Measurements from ENCODE around the gene RAB11FIP3.
"Not testable (repeated sequence)": the region's sequence is repeated elsewhere in the genome, so short reads cannot be mapped to it uniquely, and the experiment has no call there.

The RAB11FIP3 gene

DNA sequence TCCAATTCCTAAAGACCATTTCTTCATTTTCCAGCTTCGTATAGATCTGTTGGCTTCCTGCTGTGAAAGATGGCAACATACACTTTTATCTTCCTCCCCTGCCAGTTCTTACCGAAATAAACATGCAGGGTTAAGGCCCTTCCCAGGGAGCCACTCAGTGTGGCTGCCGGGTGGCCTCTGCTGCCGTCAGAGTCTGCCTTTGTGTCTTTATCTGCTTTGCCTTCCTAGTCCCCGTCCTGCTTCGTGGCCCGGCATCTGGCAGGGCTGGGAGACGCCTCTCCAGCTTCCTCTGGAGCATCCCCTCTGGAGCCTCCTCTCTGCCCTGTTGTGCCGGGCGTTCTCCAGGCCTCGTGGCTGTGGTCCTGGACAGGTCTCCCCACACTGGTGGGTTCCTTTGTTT is 71.8 kb downstream of the RAB11FIP3 start:
- no peak for DNase-seq

DNA sequence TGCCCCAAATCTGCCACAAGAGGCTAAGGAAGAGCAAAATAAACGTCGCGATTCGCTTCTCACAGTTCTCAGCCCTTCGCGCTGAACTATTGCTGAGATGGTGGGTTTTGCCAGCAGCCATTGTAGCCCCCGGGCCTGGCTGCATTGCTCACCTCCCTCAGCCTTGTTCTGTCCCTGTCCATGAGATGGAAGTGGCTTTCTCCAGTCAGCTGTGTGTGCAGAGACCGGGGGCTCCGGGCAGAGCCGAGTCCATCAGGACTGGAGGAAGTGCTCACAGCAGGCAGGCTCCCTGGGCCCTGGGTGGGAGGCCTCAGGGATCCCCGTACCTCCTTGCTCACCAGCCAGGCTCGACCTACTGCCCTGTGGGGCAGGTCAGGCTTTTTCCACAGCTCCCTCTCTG is 74.5 kb downstream of the RAB11FIP3 start:
- DNase-seq: no peak

DNA sequence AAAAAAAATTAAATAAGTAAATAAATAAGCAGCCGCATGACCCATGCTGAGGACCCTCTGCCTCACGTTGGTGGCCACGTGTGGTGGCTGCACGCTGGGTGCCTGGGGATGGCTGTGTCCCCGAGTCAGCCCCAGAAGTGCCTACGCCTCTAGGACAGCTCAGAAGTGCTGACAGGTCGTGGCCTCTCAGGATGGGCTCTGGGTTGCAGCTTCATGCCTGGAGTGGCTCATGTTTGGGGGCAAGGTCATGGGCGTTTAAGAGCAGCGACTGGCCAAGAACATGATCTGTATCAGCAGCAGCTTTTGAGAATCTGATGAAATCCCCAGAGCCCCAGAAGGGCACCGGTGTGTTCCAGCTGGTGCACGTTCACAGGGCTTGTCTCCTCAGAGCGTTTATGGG is 75.3 kb downstream of the RAB11FIP3 start:
- no peak for DNase-seq

DNA sequence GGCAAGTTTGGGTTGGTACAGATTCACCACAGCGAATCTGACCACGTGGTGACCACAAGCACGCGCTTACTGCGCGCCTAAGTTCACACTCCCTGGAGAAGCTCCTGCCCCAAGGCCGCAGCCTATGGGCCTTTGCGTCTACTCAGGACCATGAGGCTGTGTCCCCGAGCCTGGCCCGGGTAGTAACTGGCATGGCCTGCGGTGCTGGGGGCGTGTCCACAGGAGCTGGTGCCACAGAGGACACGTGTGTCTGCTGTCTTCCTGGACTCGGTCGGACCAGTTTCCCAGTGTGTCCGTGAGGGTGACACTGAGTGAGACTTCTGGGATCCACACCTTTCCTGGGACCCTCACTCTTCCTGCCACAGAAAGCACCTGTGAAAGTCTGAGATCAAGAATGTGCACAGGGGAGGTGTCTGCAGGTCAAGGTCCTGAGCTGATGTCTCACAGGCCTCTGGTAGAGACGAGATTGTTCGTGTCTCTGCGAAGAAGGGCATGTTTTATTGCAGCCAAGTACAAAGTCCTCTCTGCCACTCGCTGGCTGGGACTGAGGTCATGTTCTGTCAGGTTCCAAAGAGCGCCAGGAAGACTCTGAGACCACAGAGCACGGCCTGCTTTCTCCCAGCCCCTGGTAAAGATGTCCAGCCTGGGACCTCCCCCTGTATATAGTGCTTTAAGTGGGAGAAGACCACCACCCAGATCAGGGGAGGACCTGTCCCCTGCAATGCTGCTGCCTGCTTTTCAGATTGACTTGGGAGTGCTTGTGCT is 76.9 kb downstream of the RAB11FIP3 start:
- DNase-seq: no peak

DNA sequence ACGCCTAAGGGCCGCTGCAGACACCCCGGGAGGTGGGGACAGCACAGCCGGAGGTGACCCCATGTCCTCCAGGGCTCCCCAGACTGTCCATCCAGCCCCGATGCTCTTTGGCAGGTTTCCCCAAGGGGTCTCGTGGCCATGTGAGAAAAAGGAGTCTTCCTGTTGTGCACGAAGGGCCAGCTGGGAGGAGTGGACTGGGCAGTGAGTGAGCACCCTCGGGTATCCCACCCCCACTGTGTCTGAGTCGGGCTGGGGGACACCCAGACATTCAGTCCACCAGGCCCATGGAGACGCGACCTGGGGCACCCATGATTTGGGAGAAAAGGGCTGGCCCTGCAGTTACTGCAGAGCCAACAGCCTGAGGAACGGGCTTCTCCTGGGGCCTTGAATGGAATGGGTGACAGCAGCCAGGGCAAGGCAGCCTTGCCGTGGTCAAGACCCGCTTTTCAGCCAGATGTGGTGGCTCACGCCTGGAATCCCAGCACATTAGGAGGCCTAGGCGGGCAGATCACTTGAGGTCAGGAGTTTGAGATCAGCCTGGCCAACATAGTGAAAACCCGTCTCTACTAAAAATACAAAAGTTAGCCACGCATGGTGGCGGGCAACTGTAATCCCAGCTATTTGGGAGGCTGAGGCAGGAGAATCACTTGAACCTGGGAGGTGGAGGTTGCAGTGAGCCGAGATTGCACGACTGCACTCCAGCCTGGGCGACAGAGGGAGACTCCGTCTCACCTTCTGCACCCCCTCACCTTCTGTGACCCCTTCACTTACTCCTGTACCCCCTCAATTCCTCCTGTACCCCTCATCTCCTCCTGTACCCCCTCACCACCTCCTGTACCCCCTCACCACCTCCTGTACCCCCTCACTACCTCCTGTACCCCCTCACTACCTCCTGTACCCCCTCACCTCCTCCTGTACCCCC is 78.0 kb downstream of the RAB11FIP3 start:
- no peak for DNase-seq

DNA sequence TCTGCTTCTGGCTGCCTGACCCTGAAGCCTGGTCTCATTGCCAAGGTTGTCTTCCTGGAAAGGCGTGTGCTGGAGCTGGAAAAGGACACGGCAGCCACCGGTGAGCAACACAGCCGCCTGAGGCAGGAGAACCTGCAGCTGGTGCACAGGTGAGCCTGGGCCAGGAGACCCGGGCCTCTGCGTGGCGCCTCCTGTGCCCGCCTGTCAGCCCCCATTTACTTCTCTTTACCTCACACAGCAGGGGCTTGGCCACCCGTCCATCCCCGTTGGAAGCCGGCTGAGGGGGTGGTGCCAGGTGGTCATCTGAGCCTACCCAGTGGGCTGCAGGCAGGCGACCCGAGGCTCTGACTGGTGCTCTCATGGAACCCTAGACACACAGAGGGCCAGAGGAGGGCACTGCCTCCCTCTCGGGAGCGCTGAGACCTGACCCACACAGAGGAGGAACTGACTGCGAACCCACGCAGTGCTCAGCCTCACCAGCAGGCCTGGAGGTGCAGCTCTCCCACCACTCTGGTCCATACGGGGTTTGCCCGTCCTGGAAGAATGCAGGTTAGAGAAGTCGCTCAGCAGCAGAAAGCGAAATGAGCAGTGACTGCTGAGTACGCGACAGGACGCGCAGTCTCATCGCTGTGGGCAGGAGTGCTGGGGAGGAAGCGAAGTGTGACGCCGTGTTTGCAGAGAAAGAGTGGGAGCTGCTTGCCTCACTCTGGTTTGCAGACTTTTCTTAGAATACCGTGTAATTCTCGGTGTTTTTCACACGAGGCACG is 80.2 kb downstream of the RAB11FIP3 start:
- DNase-seq: no peak

DNA sequence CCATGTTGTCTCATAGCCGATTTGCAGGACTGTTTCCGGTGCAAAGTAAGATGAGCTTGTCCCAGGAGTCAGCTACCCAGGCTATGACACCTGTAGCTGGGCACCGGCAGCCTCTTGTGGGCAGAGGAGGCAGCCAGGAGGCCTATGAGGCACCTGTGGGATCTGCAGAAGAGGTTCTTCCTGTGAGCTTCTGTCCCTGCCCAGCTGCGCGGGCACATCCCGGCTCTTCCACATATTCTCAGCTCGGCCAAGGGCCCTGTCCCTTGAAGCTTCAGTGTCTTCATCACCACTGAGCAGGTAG is 80.7 kb downstream of the RAB11FIP3 start:
- DNase-seq: no peak

DNA sequence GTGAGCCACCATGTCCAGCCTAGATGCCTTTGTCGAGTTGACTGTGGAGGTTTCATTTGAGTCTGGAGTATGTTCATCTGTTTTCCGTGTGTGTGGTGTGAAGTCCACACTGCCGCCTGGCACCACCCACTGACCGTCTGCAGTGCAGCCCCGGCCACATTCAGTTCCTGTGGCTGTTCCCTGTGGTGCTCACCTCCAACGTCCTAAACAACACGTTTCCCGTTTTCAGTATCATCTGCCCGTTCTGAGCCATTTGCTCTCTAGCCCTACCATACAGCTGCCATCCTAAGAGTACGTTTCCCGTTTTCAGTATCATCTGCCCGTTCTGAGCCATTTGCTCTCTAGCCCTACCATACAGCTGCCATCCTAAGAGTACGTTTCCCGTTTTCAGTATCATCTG is 82.1 kb downstream of the RAB11FIP3 start:
- DNase-seq: not testable (repeated sequence)

DNA sequence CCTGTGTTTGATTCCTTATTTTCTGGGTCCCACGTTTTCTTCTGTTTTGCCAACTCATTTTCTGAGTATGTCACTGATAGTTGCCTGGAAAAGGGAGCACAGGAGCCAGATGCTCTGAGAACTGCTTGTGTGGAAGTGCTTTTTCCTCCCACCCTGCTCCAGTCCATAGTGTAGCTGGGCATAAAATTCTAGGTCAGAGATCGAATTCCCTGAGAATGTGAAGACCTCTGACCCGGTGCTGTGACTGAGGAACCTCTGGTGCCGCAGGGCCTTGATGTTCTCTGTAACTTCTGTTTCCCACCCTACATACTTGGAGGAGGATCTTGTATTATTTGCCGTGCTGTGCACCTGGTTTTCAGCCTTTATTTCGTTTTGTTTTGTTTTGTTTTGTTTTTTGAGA is 82.5 kb downstream of the RAB11FIP3 start:
- no peak for DNase-seq

DNA sequence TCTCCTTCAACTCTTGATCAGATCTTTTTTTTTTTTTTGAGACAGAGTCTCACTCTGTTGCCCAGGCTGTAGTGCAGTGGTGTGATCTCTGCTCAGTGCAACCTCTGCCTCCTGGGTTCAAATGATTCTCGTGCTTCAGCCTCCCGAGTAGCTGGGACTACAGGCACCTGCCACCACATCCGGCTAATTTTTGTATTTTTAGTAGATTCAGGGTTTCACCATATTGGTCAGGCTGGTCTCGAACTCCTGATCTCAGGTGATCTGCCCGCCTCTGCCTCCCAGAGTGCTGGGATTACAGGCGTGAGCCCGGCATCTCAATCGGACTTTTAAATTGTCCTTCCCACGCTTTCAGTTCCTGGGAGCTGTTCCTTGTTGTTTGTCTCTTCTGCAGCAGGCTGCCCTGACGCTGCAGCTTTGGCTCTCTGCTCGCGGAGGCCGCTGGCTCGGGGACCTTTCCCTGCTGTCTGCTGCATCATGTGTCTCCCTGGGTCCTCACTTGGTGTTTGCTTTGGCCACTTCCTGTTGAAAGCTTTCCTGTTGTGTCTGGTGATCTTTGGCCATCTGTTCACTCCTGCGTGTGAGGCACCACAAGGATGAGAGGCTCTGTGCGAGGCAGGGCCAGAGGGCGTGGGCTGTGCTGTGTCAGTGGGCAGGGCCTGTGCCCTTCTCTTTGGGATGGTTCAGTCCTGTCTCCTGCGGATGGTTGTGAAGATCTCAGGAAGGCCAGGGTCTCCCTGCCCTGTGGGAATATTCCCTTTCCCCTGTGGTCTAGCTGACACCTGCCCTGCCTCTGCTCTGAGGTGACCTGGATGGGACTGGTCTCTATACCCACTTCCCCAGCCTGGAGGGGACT is 83.7 kb downstream of the RAB11FIP3 start:
- no peak for DNase-seq

DNA sequence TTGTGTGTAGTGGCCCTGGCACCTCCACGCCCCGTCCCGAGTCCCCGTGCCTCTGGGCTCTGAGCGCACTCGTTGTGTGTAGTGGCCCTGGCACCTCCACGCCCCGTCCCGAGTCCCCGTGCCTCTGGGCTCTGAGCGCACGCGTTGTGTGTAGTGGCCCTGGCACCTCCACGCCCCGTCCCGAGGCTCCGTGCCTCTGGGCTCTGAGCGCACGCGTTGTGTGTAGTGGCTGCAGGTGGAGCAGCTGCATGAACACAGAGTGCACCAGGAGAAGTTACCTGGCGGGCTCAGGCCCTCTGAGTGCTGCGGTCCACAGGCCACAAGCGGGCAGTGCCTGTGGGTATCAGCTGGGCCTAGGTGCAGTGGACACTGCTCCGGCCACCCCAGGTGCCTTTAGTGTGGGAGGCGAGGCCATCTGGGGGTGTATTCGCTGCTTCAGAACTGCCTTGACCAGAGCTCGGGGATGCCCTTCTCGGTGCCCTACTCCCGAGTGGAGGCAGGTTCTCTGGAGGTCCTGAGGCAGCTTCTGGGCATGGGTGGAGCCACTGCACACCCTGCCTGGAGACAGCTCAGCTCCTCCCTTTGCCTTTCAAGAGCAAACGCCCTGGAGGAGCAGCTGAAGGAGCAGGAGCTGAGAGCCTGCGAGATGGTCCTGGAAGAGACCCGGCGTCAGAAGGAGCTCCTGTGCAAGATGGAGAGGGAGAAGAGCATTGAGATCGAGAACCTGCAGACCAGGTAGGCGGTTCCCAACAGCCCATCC is 84.8 kb downstream of the RAB11FIP3 start:
- DNase-seq: no peak

DNA sequence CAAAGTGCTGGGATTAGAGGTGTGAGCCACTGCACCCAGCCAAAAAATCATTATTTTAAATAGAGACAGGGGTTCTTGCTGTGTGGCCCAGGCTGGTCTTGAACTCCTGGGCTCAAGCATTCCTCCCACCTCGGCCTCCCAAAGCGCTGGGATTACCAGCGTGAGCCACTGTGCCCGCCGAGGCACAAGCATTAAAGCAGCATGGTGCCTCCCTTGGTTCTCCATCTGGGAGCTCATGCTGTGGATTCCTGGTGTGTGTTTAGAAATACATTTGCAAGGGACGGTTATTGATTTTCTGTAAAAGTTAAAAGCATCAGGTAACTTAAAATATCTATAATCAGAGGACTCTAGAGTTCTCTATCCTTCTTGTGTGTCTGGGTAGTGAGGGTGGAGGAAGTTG is 87.4 kb downstream of the RAB11FIP3 start:
- no peak for DNase-seq

DNA sequence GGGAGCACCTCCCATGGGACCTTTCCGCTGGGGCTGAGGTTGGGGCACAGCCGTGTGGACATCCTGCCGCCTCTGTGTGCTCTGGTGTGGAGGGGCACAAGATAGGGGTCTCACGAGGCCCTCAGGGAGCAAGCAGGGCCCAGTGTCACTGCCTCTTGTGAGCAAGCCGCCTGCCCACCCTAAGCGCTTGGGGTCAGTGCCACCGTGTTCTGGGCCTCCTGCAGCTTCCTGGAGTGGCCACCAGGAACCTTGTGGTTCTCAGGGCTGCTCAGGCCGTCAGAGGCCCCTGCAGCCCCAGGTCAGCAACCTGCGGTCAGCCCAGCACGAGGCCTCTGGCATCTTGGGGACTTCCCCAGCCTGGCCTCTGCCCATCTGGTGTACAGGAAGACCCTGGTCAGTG is 88.5 kb downstream of the RAB11FIP3 start:
- DNase-seq: no peak

DNA sequence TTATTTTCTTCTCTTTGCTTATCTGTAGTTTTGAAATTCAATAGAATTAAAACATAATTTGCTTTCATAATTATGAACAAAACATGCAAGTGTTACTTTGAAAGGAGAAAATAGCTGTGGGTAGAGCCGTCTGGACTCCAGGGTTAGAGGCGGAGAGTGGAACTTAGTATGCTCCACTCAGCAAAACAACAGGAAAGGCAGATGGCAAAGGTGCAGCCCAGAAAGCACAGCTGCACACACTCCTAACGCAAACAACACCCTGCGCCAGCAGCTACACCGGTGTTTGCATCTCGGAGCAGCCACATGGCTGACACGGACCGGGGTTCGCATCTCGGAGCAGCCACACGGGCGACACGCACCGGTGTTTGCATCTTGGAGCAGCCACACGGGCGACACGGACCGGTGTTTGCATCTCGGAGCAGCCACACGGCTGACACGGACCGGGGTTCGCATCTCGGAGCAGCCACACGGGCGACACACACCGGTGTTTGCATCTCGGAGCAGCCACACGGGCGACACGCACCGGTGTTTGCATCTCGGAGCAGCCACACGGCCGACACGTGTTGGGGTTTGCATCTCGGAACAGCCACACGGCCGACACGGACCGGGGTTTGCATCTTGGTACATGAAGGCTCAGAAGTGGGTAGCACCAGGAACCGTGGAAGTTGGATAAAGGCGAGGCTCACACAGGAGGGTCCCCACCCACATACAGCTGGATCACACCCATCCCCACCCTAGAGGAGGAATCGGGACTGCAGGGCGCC is 89.9 kb downstream of the RAB11FIP3 start:
- DNase-seq: no peak

DNA sequence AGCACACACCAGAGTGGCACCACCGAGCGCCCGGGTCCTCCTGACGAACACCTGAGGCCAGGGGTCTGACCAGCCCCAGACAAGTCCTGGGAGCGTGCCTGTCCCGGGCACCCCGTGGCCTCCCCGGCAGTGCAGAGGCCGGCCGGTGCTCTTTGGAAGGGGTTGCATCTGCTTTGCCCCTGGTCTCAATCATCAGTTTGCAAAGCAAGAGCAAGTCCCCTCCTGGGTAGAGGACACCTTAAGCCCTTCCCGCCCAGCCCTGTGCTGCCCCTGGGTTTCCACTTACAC is 90.4 kb downstream of the RAB11FIP3 start:
- no peak for DNase-seq

DNA sequence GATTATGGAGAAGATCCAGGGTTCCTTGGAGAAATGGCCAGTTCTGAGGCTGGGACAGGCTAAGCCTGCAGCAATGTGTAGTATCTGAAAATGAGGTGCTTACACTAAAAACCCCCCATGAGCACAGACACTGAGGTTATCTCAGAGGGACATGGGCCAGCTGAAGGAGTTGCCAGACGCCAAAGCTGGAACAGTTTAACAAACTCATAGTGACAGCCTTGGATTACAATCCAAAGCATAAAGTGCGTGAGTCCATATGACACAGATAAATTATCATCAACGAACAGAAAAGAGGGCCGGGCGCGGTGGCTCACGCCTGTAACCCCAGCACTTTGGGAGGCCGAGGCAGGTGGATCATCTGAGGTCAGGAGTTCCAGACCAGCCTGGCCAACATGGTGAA is 90.9 kb downstream of the RAB11FIP3 start:
- DNase-seq: no peak

DNA sequence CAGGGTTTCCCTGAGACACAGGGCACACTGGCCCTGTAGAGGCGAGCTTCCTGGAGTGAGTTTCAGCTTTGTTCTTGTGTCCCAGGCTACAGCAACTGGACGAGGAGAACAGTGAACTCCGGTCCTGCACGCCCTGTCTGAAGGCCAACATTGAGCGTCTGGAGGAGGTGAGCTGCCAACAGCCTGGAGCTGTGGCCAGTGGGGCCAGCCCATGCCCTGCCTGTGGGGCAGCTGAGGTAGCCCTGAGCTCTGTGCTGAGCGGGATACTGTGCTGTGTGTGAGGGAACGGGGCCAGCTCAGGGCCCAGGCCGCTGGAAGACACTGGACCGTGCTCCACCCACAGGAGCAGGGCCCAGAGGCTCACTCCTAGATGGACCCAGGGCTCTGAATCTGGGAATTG is 93.4 kb downstream of the RAB11FIP3 start:
- DNase-seq: no peak

DNA sequence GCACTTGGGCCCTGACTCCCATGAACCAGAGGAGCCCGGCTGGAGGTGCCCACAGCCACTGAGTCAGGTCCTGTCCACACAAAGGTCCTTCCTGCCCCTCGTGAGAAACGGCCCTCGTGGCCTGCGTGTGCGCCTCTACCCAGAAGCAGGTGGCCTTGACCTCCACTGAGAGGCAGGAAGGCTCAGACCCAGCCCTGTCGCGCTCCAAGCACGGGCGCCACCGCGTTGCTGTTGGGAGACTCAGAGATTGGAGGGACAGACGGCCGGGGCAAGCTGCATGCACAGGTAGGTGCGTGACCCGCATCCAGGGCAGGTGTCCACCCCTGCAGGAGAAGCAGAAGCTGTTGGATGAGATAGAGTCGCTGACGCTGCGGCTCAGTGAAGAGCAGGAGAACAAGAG is 94.0 kb downstream of the RAB11FIP3 start:
- DNase-seq: no peak

DNA sequence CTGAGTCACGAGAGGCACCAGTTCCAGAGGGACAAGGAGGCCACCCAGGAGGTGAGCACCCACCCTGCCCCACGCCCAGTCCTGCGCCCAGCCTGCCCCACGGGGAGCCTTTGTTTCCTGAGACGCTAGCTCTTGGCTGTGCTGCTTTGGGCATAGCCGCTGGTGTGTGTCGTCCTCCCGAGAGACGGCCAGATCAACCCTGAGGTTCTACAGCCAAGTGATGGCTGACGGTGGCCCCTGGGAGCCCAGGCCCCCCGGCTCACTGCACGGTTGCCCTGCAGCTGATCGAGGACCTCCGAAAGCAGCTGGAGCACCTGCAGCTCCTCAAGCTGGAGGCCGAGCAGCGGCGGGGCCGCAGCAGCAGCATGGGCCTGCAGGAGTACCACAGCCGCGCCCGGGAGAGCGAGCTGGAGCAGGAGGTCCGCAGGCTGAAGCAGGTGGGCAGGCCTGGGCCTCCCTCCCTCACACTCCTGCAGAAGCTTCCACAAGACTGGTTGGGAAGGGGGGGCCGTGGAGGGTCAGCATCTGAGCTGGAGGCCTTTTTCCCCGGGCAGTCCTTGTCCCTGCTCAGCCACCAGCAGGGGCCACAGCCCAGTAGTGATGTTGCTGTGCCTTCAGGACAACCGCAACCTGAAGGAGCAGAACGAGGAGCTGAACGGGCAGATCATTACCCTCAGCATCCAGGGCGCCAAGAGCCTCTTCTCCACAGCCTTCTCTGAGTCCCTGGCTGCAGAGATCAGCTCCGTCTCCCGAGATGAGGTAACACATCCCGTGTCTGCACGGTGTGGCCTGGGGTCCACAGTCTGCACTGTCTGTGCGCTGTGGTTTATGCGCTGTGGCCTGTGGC is 94.6 kb downstream of the RAB11FIP3 start:
- DNase-seq: no peak

DNA sequence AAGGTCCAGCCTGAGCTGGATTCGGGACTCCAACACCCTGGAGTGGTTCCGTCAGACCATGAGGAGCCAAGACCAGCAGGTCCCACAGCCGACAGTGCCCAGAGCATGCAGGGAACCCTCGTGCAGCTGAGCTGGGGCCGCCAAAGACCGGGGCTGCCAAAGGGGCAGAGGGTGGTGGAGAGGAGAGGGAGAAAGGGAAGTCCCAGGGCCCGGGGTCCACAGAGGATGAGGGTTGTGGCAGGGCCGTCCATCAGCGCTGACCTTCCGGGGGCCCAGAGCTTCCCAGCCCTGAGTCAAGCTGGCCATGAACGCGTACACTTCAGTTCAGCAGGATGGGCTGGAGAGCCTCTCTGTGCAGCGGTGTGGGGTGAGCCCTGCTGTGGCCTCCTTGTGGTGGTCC is 95.4 kb downstream of the RAB11FIP3 start:
- no peak for DNase-seq

All from NCI-H1930 (cell line).